HCT116 (cell line): Measurements from ENCODE around the gene LTBP1. TPM values are rescaled to one million over a fixed set of nuclear protein-coding genes. Genes with fewer than 3 reads are reported as not detected.

Experiments used
- ATAC-seq: fragments of 200-7000 bp; cut with Tn5 transposase; 2 replicates; pipeline ENCODE4 v1.9.1; 2020; ENCODE audit warnings: mild to moderate bottlenecking, moderate library complexity
- BruUV-seq: library from RNA; stranded (reverse); fragments of 400-500 nt; replicated peaks from 2 replicates; lab custom pipeline; 2021; lab: Mats Ljungman, UMichigan
- CTCF ChIA-PET: fragments of 300-600 bp; sonication (Branson Sonifier 250); formaldehyde crosslinking; loops from one replicate; lab custom pipeline; 2021; ENCODE audit warnings: antibody characterized with exemption; lab: Charles Lee
- POLR2A ChIA-PET: fragments of 300-600, 350-600 bp; sonication (Branson Sonifier 250); formaldehyde crosslinking; loops from one replicate; lab custom pipeline; 2021; ENCODE audit warnings: antibody characterized with exemption; lab: Charles Lee
- RAD21 ChIA-PET, 2 experiments: fragments of 300-600 bp; sonication (Branson Sonifier 250); formaldehyde crosslinking; loops; one replicate each; lab custom pipeline; 2023; ENCODE audit warnings: low total read pairs in 2 of 2; ENCODE audit not compliant: uncharacterized antibody in 2 of 2, unreplicated experiment in 2 of 2, low non-redundant PET in 1 of 2; lab: Charles Lee
- DNase-seq: peaks from one replicate; pipeline ENCODE4 v3.0.0-alpha.2; 2010; ENCODE audit warnings: low read depth, low spot score
- H2AFZ ChIP-seq: fragments of 200-600 bp; shearing (Covaris generic), sonication (generic); 2 replicates; pipeline ENCODE4 v1.6.1; 2017; ENCODE audit warnings: low read depth, mixed run types, mixed read lengths, antibody characterized with exemption, low read length; ENCODE audit not compliant: poor library complexity, severe bottlenecking
- H3K27ac ChIP-seq: 2 replicates; pipeline ENCODE4 v1.5.1; 2012; ENCODE audit warnings: low read depth, low read length
- H3K27me3 ChIP-seq: fragments of 200-600 bp; sonication (generic); 2 replicates; pipeline ENCODE4 v1.6.1; 2016; ENCODE audit warnings: mixed run types, low read length, mixed read lengths; ENCODE audit not compliant: insufficient read depth
- H3K36me3 ChIP-seq, 2 experiments: fragments of 200-500 bp in 1 of 2; fragments of 200-600 bp in 1 of 2; sonication (Bioruptor generic) in 1 of 2; sonication (generic) in 1 of 2; 2 replicates each; pipeline versions ENCODE4 v1.5.1 to v1.6.1; 2014 to 2016; ENCODE audit warnings: low read length in 2 of 2, inconsistent platforms in 1 of 2, mixed read lengths in 1 of 2, mixed run types in 1 of 2; ENCODE audit not compliant: insufficient read depth in 2 of 2, control insufficient read depth in 1 of 2
- H3K4me1 ChIP-seq, 2 experiments: fragments of 200-600 bp in 1 of 2; sonication (generic) in 1 of 2; 2 replicates each; pipeline versions ENCODE4 v1.5.1 to v1.6.1; 2012 to 2017; ENCODE audit warnings: low read length in 2 of 2, inconsistent platforms in 1 of 2, mild to moderate bottlenecking in 1 of 2, mixed read lengths in 1 of 2, mixed run types in 1 of 2, moderate library complexity in 1 of 2; ENCODE audit not compliant: insufficient read depth in 2 of 2, control insufficient read depth in 1 of 2
- H3K4me2 ChIP-seq: fragments of 200-600 bp; sonication (generic); 2 replicates; pipeline ENCODE4 v1.6.1; 2017; ENCODE audit warnings: mixed run types, low read length, mixed read lengths
- H3K4me3 ChIP-seq, 2 experiments: fragments of 200-600 bp in 1 of 2; sonication (generic) in 1 of 2; replicated peaks in 1 of 2; 2 replicates each; pipeline ENCODE4 v1.5.1; 2011 to 2016; ENCODE audit warnings: low read length in 2 of 2, control low read depth in 1 of 2, low read depth in 1 of 2, mild to moderate bottlenecking in 1 of 2, mixed read lengths in 1 of 2, mixed run types in 1 of 2
- H3K79me2 ChIP-seq: fragments of 200-600 bp; sonication (generic); 2 replicates; pipeline ENCODE4 v1.6.1; 2017; ENCODE audit warnings: mild to moderate bottlenecking, mixed run types, low read length, moderate library complexity, mixed read lengths; ENCODE audit not compliant: insufficient read depth
- H3K9ac ChIP-seq: fragments of 200-600 bp; sonication (generic); 2 replicates; pipeline ENCODE4 v1.6.1; 2016; ENCODE audit warnings: low read length, mixed read lengths
- H3K9me2 ChIP-seq: fragments of 200-600 bp; sonication (generic), shearing (Covaris generic); 2 replicates; pipeline ENCODE4 v1.6.1; 2017; ENCODE audit warnings: mixed run types, mild to moderate bottlenecking, moderate library complexity; ENCODE audit not compliant: insufficient read depth
- H3K9me3 ChIP-seq, 2 experiments: fragments of 200-500 bp in 1 of 2; fragments of 200-600 bp in 1 of 2; sonication (Bioruptor generic) in 1 of 2; sonication (generic) in 1 of 2; 2 replicates each; pipeline ENCODE4 v1.6.1; 2014 to 2017; ENCODE audit warnings: low read length in 2 of 2, mixed read lengths in 2 of 2, inconsistent platforms in 1 of 2, low read depth in 1 of 2, mild to moderate bottlenecking in 1 of 2, mixed run types in 1 of 2, moderate library complexity in 1 of 2; ENCODE audit not compliant: control insufficient read depth in 1 of 2, insufficient read depth in 1 of 2
- H4K20me1 ChIP-seq: fragments of 200-600 bp; sonication (generic), shearing (Covaris generic); 2 replicates; pipeline ENCODE4 v1.6.1; 2017; ENCODE audit warnings: mixed run types, mild to moderate bottlenecking, moderate library complexity; ENCODE audit not compliant: insufficient read depth
- CBX3 ChIP-seq: IDR thresholded peaks from 2 replicates; pipeline ENCODE4 v1.6.1; 2012; ENCODE audit warnings: low read depth
- CEBPB ChIP-seq: IDR thresholded peaks from 2 replicates; pipeline ENCODE4 v1.6.1; 2012; ENCODE audit warnings: low read depth
- EGR1 ChIP-seq: IDR thresholded peaks from 2 replicates; pipeline ENCODE4 v1.6.1; 2012; ENCODE audit warnings: low read depth
- ELF1 ChIP-seq: IDR thresholded peaks from 2 replicates; pipeline ENCODE4 v1.6.1; 2012; ENCODE audit warnings: low read depth, borderline replicate concordance
- EZH2 ChIP-seq: fragments of 200-600 bp; sonication (generic); IDR thresholded peaks from 2 replicates; pipeline ENCODE4 v1.6.1; 2017; ENCODE audit warnings: antibody characterized with exemption, mixed run types
- EZH2phosphoT487 ChIP-seq: fragments of 200-600 bp; IDR thresholded peaks from 2 replicates; pipeline ENCODE4 v1.6.1; 2018; ENCODE audit warnings: antibody characterized with exemption, borderline replicate concordance
- FOSL1 ChIP-seq: IDR thresholded peaks from 2 replicates; pipeline ENCODE4 v1.6.1; 2012; ENCODE audit warnings: low read depth
- JUND ChIP-seq: IDR thresholded peaks from 2 replicates; pipeline ENCODE4 v1.6.1; 2012
- POLR2A ChIP-seq: IDR thresholded peaks from 2 replicates; pipeline ENCODE4 v1.7.0; 2011; ENCODE audit warnings: borderline replicate concordance; ENCODE audit not compliant: insufficient read depth, insufficient read length; ENCODE audit errors: extremely low read depth
- POLR2AphosphoS5 ChIP-seq: IDR thresholded peaks from 2 replicates; pipeline ENCODE4 v1.6.1; 2011; ENCODE audit warnings: mild to moderate bottlenecking, low read depth, low read length, moderate library complexity
- RAD21 ChIP-seq: IDR thresholded peaks from 2 replicates; pipeline ENCODE4 v1.6.1; 2012; ENCODE audit warnings: low read depth, mild to moderate bottlenecking
- SIN3A ChIP-seq: IDR thresholded peaks from 2 replicates; pipeline ENCODE4 v1.6.1; 2012; ENCODE audit warnings: low read depth
- SRF ChIP-seq: IDR thresholded peaks from 2 replicates; pipeline ENCODE4 v1.6.1; 2012; ENCODE audit warnings: low read depth
- TCF7L2 ChIP-seq: IDR thresholded peaks from 2 replicates; pipeline ENCODE4 v1.7.0; 2011; ENCODE audit warnings: borderline replicate concordance, inconsistent platforms; ENCODE audit not compliant: insufficient read depth, insufficient read length; ENCODE audit errors: extremely low read depth
- YY1 ChIP-seq: IDR thresholded peaks from 2 replicates; pipeline ENCODE4 v1.6.1; 2011; ENCODE audit warnings: low read length, low read depth, moderate library complexity, mild to moderate bottlenecking; ENCODE audit not compliant: insufficient replicate concordance; ENCODE audit errors: extremely low read depth
- ZNF274 ChIP-seq: fragments of 200-500 bp; sonication (Bioruptor generic); IDR thresholded peaks from 2 replicates; pipeline ENCODE4 v1.6.1; 2014; ENCODE audit warnings: mild to moderate bottlenecking, low read depth, low read length, inconsistent platforms
- intact Hi-C: fragments of 100-400 bp; cut with micrococcal nuclease; formaldehyde crosslinking; loops from 2 replicates; pipeline ENCODE4 v1.10.0; 2022
- total RNA-seq: library from RNA; stranded (reverse); gene quantifications from one replicate; pipeline ENCODE4 v1.2.1, GENCODE V29; 2021; ENCODE audit not compliant: unreplicated experiment
- TF ChIP-seq, protein P1 (sequence below): IDR thresholded peaks from 2 replicates; pipeline ENCODE4 v1.6.1; 2011; ENCODE audit warnings: mild to moderate bottlenecking, low read length, moderate library complexity; ENCODE audit not compliant: insufficient replicate concordance; ENCODE audit errors: extremely low read depth
- TF ChIP-seq, protein P2 (sequence below): IDR thresholded peaks from 2 replicates; pipeline ENCODE4 v1.6.1; 2012
- TF ChIP-seq, protein P3 (sequence below), 3 experiments: fragments of 200-600 bp in 1 of 3; sonication (generic) in 1 of 3; IDR thresholded peaks in 2 of 3; conservative IDR thresholded peaks in 1 of 3; 2 replicates each; pipeline ENCODE4 v1.5.1; 2012 to 2017; ENCODE audit warnings: low read depth in 2 of 3, low read length in 2 of 3, antibody characterized with exemption in 1 of 3, borderline replicate concordance in 1 of 3, control low read depth in 1 of 3, mild to moderate bottlenecking in 1 of 3, mixed read lengths in 1 of 3, mixed run types in 1 of 3, moderate library complexity in 1 of 3; ENCODE audit not compliant: insufficient read depth in 1 of 3
- TF ChIP-seq, protein P4 (sequence below): IDR thresholded peaks from 2 replicates; pipeline ENCODE4 v1.6.1; 2012

Gene LTBP1
- total RNA-seq, 1 experiment from 2014 or later = 5.1 TPM

DNA sequence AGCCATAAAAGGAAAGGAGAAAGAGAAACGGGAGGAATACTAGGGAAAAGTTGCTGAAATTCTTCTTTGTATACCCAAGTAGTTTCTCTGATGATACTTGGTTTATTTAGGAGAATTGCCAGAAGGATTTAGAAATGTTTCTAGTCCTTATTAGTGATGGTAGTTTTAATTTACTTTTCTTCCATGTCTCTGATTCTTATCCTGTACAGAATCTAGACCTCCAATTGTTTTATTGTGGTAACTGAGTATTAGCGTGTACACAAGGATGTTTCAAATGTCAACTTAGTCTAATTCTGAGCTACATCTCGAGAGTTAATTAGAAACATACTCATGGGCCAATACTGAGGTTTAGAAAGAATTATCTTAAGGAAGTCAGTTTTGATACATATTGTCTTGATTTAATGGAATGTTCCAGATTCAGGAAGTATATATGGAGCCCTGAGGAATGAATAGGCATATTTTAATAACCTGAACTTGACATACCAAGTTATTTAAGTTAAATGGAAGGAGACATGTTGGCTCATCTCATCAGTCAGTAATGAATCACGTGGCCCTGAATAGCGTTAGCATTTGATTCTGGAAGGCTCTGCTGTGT is 219.6 kb downstream of the LTBP1 start:
- Histone ChIP-seq H3K9ac (no peak overlapping the region), H3K27ac (no peak overlapping the region), H3K9me3 (no peaks in the 10 kb centered on the region), H3K27me3 (no peaks in the 10 kb centered on the region), H3K9me2 (no peaks in the 10 kb centered on the region), H3K36me3 (no peaks in the 10 kb centered on the region), H4K20me1 (no peaks in the 10 kb centered on the region), H3K79me2 (no peaks in the 10 kb centered on the region), H3K4me1 (no peaks in the 10 kb centered on the region), H3K4me3 (no peak overlapping the region), H2AFZ (no peak overlapping the region), H3K4me2 (no peak overlapping the region)
- ChIA-PET CTCF (no interaction called here), POLR2A (no interaction called here), RAD21 (no interaction called here)
- no peak for TF ChIP-seq POLR2AphosphoS5
- no peak for TF ChIP-seq ELF1
- no peak for TF ChIP-seq EZH2phosphoT487
- no peak for TF ChIP-seq FOSL1
- TF ChIP-seq, protein P1, sequence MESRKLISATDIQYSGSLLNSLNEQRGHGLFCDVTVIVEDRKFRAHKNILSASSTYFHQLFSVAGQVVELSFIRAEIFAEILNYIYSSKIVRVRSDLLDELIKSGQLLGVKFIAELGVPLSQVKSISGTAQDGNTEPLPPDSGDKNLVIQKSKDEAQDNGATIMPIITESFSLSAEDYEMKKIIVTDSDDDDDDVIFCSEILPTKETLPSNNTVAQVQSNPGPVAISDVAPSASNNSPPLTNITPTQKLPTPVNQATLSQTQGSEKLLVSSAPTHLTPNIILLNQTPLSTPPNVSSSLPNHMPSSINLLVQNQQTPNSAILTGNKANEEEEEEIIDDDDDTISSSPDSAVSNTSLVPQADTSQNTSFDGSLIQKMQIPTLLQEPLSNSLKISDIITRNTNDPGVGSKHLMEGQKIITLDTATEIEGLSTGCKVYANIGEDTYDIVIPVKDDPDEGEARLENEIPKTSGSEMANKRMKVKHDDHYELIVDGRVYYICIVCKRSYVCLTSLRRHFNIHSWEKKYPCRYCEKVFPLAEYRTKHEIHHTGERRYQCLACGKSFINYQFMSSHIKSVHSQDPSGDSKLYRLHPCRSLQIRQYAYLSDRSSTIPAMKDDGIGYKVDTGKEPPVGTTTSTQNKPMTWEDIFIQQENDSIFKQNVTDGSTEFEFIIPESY = no peak
- TF ChIP-seq EGR1 = no peak
- TF ChIP-seq, protein P2, sequence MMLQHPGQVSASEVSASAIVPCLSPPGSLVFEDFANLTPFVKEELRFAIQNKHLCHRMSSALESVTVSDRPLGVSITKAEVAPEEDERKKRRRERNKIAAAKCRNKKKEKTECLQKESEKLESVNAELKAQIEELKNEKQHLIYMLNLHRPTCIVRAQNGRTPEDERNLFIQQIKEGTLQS = no peak
- TF ChIP-seq SRF = no peak
- no peak for TF ChIP-seq CEBPB
- TF ChIP-seq, protein P3, sequence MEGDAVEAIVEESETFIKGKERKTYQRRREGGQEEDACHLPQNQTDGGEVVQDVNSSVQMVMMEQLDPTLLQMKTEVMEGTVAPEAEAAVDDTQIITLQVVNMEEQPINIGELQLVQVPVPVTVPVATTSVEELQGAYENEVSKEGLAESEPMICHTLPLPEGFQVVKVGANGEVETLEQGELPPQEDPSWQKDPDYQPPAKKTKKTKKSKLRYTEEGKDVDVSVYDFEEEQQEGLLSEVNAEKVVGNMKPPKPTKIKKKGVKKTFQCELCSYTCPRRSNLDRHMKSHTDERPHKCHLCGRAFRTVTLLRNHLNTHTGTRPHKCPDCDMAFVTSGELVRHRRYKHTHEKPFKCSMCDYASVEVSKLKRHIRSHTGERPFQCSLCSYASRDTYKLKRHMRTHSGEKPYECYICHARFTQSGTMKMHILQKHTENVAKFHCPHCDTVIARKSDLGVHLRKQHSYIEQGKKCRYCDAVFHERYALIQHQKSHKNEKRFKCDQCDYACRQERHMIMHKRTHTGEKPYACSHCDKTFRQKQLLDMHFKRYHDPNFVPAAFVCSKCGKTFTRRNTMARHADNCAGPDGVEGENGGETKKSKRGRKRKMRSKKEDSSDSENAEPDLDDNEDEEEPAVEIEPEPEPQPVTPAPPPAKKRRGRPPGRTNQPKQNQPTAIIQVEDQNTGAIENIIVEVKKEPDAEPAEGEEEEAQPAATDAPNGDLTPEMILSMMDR (IDR thresholded peaks at IDR 0.05 in 2 of 3, conservative IDR thresholded peaks at IDR 0.05 in 1 of 3; ENCODE audit: borderline replicate concordance in 1 of 3, insufficient read depth in 1 of 3, low read depth in 2 of 3, low read length in 2 of 3) = no peak
- no peak for TF ChIP-seq EZH2
- TF ChIP-seq SIN3A = no peak
- no peak for TF ChIP-seq TCF7L2
- TF ChIP-seq ZNF274 = no peak
- TF ChIP-seq YY1 = no peak
- TF ChIP-seq, protein P4, sequence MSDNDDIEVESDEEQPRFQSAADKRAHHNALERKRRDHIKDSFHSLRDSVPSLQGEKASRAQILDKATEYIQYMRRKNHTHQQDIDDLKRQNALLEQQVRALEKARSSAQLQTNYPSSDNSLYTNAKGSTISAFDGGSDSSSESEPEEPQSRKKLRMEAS = no peak
- TF ChIP-seq JUND = no peak
- TF ChIP-seq CBX3 = no peak
- no peak for TF ChIP-seq RAD21
- TF ChIP-seq POLR2A = no peak
- DNase-seq (no peak), ATAC-seq (no peak)
- no TSS peak for BruUV-seq
- intact Hi-C loops = no loop called here
